Epithelial cell of esophagus (primary cell): ENCODE data around the gene NME3.

Source experiments
- DNase-seq: peaks from one replicate; pipeline ENCODE4 v3.0.0; 2010; ENCODE audit warnings: low read depth
- H3K4me3 ChIP-seq: 2 replicates; pipeline ENCODE4 v1.5.1; 2011; ENCODE audit warnings: mild to moderate bottlenecking, low read length, control low read depth
- CTCF ChIP-seq: IDR thresholded peaks from 2 replicates; pipeline ENCODE4 v1.5.1; 2011; ENCODE audit warnings: low read depth, mild to moderate bottlenecking, low read length, control low read depth, inconsistent platforms; ENCODE audit not compliant: insufficient read depth; ENCODE audit errors: missing control alignments

The NME3 gene

GRCh38 chr16:1771864-1772361 lies 570 bp upstream of the NME3 start:
- no peak for DNase-seq
- TF ChIP-seq CTCF = no peak
- H3K4me3 ChIP-seq = peak overlapping the region; percentile 71

- H3K4me3 ChIP-seq = peak overlapping the region; percentile 71
- no peak for TF ChIP-seq CTCF
- peak; percentile 81 for DNase-seq
Measured at GRCh38 chr16:1770328-1771187, 785 bp downstream of the NME3 start.

- TF ChIP-seq CTCF = no peak
Measured at GRCh38 chr16:1769402-1770300, 1.7 kb downstream of the NME3 start.

GRCh38 chr16:1768767-1769401 lies 2.5 kb downstream of the NME3 start:
- no peak for DNase-seq
- TF ChIP-seq CTCF = no peak
- H3K4me3 ChIP-seq = no peak overlapping the region

More at GRCh38 chr16:1769402-1770300, 1.7 kb downstream of the NME3 start:
- H3K4me3 ChIP-seq = no peak overlapping the region
- no peak for DNase-seq

- DNase-seq = no peak
- no peak overlapping the region for H3K4me3 ChIP-seq
- TF ChIP-seq CTCF = no peak
Measured at GRCh38 chr16:1768061-1768766, 3.1 kb downstream of the NME3 start.
